ENCODE measurements around the gene ATP5F1D. TPM values are rescaled to one million over a fixed set of nuclear protein-coding genes. Genes with fewer than 3 reads are reported as not detected.

Gene ATP5F1D
- total and polyA plus RNA-seq, 2 of the 13 experiments (the other 11 are each of a cell fraction or from before 2014, with no cell fraction given), result 39.4 to 78.7 TPM

DNA sequence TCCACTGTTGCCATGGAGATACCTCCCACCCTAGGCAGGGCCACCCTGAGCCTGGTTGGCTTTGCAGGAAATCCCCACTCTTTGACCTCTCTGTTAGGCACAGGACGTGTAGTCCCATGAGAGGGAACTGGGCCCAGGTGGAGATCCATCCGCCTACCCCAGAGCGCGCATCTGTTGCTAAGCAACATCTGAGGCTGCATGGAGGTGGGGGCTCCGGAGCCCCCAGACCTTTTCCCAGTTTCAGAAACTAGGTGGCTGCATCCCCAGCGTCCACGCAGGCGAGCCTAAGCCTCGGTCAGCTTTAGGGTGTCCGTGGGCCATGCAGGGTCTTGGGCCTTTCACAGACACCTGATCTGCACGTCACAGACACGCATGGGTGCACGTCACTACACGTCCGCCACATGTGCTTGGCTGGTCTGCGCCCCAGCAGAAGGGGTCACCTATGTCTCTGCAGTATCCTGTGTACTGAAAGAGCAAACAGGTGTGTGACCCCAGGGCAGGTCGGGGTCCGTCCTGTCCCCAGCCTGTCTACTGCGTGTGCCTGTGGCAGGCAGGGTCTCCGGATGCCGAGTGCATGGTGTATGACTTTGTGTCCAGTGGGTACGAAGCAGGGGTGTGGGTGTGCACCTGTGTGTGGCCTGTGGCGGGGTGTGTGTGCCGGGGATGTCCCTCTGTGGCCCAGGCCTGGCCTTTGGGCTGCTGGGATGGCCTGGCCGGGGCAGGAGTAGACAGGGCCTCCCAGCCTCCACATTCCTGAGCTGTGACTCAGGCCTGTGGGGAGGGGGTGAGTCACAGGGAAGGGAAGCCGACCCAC, 23.5 kb downstream of the ATP5F1D start (continued):
- TF ChIP-seq, protein P1, sequence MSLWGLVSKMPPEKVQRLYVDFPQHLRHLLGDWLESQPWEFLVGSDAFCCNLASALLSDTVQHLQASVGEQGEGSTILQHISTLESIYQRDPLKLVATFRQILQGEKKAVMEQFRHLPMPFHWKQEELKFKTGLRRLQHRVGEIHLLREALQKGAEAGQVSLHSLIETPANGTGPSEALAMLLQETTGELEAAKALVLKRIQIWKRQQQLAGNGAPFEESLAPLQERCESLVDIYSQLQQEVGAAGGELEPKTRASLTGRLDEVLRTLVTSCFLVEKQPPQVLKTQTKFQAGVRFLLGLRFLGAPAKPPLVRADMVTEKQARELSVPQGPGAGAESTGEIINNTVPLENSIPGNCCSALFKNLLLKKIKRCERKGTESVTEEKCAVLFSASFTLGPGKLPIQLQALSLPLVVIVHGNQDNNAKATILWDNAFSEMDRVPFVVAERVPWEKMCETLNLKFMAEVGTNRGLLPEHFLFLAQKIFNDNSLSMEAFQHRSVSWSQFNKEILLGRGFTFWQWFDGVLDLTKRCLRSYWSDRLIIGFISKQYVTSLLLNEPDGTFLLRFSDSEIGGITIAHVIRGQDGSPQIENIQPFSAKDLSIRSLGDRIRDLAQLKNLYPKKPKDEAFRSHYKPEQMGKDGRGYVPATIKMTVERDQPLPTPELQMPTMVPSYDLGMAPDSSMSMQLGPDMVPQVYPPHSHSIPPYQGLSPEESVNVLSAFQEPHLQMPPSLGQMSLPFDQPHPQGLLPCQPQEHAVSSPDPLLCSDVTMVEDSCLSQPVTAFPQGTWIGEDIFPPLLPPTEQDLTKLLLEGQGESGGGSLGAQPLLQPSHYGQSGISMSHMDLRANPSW (CRISPR knock-in tag; IDR thresholded peaks at IDR 0.05; ENCODE audit: borderline replicate concordance), result no peak
- TF ChIP-seq ZBTB20 (CRISPR knock-in tag; IDR thresholded peaks at IDR 0.05; ENCODE audit: borderline replicate concordance, low read depth) (no peak), ZSCAN25 (CRISPR knock-in tag; IDR thresholded peaks at IDR 0.05) (peak; percentile 83), ZNF451 (CRISPR knock-in tag; IDR thresholded peaks at IDR 0.05) (no peak; the same call in 1 of the 2 replicates), KMT2B (CRISPR knock-in tag; IDR thresholded peaks at IDR 0.05) (0 out of 2 replicates have a peak, but pooled peaks have one; percentile 28), NFE2L2 (IDR thresholded peaks at IDR 0.05; ENCODE audit: low read length) (no peak), POLR2AphosphoS2 (IDR thresholded peaks at IDR 0.05; ENCODE audit: low read depth, low read length) (no peak), ZNF607 (CRISPR knock-in tag; IDR thresholded peaks at IDR 0.05; ENCODE audit: borderline replicate concordance) (no peak), IRF2 (CRISPR knock-in tag; IDR thresholded peaks at IDR 0.05) (no peak), ZBTB21 (CRISPR knock-in tag; IDR thresholded peaks at IDR 0.05) (no peak), FIP1L1 (IDR thresholded peaks at IDR 0.05; ENCODE audit: borderline replicate concordance, insufficient read depth, low read depth, low read length) (no peak), KMT2A (CRISPR knock-in tag; IDR thresholded peaks at IDR 0.05) (no peak), ZNF768 (CRISPR knock-in tag; IDR thresholded peaks at IDR 0.05) (peak; percentile 55), BRD4 (CRISPR knock-in tag; IDR thresholded peaks at IDR 0.05) (no peak), RFX1 (IDR thresholded peaks at IDR 0.05) (peak; percentile 44; the same call in 1 of the 2 replicates)
- TF ChIP-seq, protein P2, sequence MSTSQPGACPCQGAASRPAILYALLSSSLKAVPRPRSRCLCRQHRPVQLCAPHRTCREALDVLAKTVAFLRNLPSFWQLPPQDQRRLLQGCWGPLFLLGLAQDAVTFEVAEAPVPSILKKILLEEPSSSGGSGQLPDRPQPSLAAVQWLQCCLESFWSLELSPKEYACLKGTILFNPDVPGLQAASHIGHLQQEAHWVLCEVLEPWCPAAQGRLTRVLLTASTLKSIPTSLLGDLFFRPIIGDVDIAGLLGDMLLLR (CRISPR knock-in tag; IDR thresholded peaks at IDR 0.05), result no peak
- TF ChIP-seq, protein P3, sequence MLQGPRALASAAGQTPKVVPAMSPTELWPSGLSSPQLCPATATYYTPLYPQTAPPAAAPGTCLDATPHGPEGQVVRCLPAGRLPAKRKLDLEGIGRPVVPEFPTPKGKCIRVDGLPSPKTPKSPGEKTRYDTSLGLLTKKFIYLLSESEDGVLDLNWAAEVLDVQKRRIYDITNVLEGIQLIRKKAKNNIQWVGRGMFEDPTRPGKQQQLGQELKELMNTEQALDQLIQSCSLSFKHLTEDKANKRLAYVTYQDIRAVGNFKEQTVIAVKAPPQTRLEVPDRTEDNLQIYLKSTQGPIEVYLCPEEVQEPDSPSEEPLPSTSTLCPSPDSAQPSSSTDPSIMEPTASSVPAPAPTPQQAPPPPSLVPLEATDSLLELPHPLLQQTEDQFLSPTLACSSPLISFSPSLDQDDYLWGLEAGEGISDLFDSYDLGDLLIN (CRISPR knock-in tag; IDR thresholded peaks at IDR 0.05; ENCODE audit: borderline replicate concordance), result no peak
- TF ChIP-seq, protein P4, sequence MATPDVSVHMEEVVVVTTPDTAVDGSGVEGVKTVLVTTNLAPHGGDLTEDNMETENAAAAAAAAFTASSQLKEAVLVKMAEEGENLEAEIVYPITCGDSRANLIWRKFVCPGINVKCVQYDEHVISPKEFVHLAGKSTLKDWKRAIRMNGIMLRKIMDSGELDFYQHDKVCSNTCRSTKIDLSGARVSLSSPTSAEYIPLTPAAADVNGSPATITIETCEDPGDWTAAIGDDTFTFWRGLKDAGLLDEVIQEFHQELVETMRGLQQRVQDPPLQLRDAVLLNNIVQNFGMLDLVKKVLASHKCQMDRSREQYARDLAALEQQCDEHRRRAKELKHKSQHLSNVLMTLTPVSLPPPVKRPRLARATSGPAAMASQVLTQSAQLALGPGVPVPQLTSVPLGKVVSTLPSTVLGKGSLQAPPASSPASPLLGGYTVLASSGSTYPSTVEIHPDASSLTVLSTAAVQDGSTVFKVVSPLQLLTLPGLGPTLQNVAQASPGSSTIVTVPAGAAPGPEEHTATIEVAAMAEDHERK (CRISPR knock-in tag; IDR thresholded peaks at IDR 0.05; ENCODE audit: low read depth), result no peak
- TF ChIP-seq, protein P5, sequence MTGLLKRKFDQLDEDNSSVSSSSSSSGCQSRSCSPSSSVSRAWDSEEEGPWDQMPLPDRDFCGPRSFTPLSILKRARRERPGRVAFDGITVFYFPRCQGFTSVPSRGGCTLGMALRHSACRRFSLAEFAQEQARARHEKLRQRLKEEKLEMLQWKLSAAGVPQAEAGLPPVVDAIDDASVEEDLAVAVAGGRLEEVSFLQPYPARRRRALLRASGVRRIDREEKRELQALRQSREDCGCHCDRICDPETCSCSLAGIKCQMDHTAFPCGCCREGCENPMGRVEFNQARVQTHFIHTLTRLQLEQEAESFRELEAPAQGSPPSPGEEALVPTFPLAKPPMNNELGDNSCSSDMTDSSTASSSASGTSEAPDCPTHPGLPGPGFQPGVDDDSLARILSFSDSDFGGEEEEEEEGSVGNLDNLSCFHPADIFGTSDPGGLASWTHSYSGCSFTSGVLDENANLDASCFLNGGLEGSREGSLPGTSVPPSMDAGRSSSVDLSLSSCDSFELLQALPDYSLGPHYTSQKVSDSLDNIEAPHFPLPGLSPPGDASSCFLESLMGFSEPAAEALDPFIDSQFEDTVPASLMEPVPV (CRISPR knock-in tag; IDR thresholded peaks at IDR 0.05), result no peak
- TF ChIP-seq, protein P6, sequence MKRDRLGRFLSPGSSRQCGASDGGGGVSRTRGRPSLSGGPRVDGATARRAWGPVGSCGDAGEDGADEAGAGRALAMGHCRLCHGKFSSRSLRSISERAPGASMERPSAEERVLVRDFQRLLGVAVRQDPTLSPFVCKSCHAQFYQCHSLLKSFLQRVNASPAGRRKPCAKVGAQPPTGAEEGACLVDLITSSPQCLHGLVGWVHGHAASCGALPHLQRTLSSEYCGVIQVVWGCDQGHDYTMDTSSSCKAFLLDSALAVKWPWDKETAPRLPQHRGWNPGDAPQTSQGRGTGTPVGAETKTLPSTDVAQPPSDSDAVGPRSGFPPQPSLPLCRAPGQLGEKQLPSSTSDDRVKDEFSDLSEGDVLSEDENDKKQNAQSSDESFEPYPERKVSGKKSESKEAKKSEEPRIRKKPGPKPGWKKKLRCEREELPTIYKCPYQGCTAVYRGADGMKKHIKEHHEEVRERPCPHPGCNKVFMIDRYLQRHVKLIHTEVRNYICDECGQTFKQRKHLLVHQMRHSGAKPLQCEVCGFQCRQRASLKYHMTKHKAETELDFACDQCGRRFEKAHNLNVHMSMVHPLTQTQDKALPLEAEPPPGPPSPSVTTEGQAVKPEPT (CRISPR knock-in tag; IDR thresholded peaks at IDR 0.05; ENCODE audit: low read depth), result no peak

Data from HepG2 (cell line).